ENCODE measurements around the gene DQX1. TPM values are rescaled to one million over a fixed set of nuclear protein-coding genes. Genes with fewer than 3 reads are reported as not detected.

DQX1 gene
- total and polyA plus RNA-seq, 9 of the 15 experiments (the other 6 are each of a cell fraction or from before 2014, with no cell fraction given), result 0.04 to 0.38 (median 0.18) TPM; not detected in 1

- under 1% methylated on average over 22 of the region's 32 CpGs for WGBS (ENCODE audit: insufficient coverage, low coverage, missing lambda C conversion rate)
- Histone ChIP-seq H3K9me1 (ENCODE audit: control insufficient read depth, insufficient read depth, low read length) (no peaks in the 10 kb centered on the region), H3K27ac (ENCODE audit: extremely low read depth, low read depth, low read length) (peak overlapping the region; percentile 79), H3K4me3 (peak overlapping the region; percentile 40), H2AFZ (ENCODE audit: low read depth, low read length) (peak overlapping the region; percentile 97), H3K4me2 (ENCODE audit: insufficient read depth, low read length) (peak overlapping the region; percentile 95), H3K9ac (ENCODE audit: insufficient read depth in 1 of 2, low read depth in 2 of 2, low read length in 2 of 2) (peak overlapping the region; percentile 87 to 94), H4K20me1 (replicated peaks; ENCODE audit: control insufficient read depth, insufficient read depth, low read length) (no peaks in the 10 kb centered on the region), H3K27me3 (ENCODE audit: control insufficient read depth in 2 of 2, insufficient read depth in 2 of 2, low read length in 2 of 2) (no peaks in the 10 kb centered on the region), H3K9me3 (replicated peaks; ENCODE audit: control insufficient read depth, insufficient read depth, low read depth, low read length) (no peaks in the 10 kb centered on the region), H3K4me1 (replicated peaks in 1 of 2; ENCODE audit: control insufficient read depth in 2 of 2, insufficient read depth in 2 of 2, low read length in 2 of 2) (peaks cover 29 to 70% of the 10 kb centered on the region in 2 experiments; a peak in 4 of 5 replicates), H3K36me3 (ENCODE audit: control insufficient read depth, insufficient read depth, low read length) (peaks cover 13% of the 10 kb centered on the region; the same call in 2 of the 3 replicates), H3K79me2 (ENCODE audit: control insufficient read depth, insufficient read depth, low read length) (peaks cover 46% of the 10 kb centered on the region)
- ATAC-seq (peak; percentile 36), DNase-seq (ENCODE audit: extremely low read depth in 1 of 4, low spot score in 3 of 4) (peak; percentile 52 to 72 (median 61)), FAIRE-seq (peak; percentile 74)
- in situ Hi-C loops (cut with MboI), result no loop called here
- POLR2A ChIA-PET, result interaction anchor here (0.6 to 2.4 kb wide), 5 partner anchors 7 to 29 kb away, joined by 3 to 13 read pairs (median 4); partner anchors contain the start of genes AUP1 and HTRA2
- intact Hi-C loops (cut with micrococcal nuclease), result loop anchor here (5.0 kb wide), 1 partner anchor 70 kb away; no protein-coding TSS in a partner anchor
- TSS peak; percentile 16 for BruUV-seq (replicated peaks)
- CTCF ChIA-PET (ENCODE audit: low intra/inter-chr PET ratio), result no interaction called here
- TF ChIP-seq NKRF (IDR thresholded peaks at IDR 0.05; ENCODE audit: borderline replicate concordance) (no peak), NCOR1 (IDR thresholded peaks at IDR 0.05) (peak; percentile 63), TFAM (CRISPR knock-in tag; conservative IDR thresholded peaks at IDR 0.05) (no peak), NFATC3 (IDR thresholded peaks at IDR 0.05) (no peak), RCOR1 (IDR thresholded peaks at IDR 0.05; ENCODE audit: borderline replicate concordance in 1 of 2, low read depth in 2 of 2, low read length in 2 of 2) (peak in 1 of 2 experiments; percentile 22; a peak in 1 of 4 replicates), ZNF165 (CRISPR knock-in tag; IDR thresholded peaks at IDR 0.05; ENCODE audit: borderline replicate concordance) (no peak), KDM2B (CRISPR knock-in tag; IDR thresholded peaks at IDR 0.05) (no peak), ZNF707 (CRISPR knock-in tag; conservative IDR thresholded peaks at IDR 0.05) (no peak), KAT7 (CRISPR knock-in tag; IDR thresholded peaks at IDR 0.05; ENCODE audit: borderline replicate concordance) (0 out of 2 replicates have a peak, but pooled peaks have one; percentile 4), HNRNPLL (IDR thresholded peaks at IDR 0.05; ENCODE audit: low read depth, low read length, poor library complexity, severe bottlenecking) (no peak), ZKSCAN1 (IDR thresholded peaks at IDR 0.05; ENCODE audit: low read depth, low read length) (no peak), VEZF1 (CRISPR knock-in tag; IDR thresholded peaks at IDR 0.05) (peak; percentile 62), ZNF780A (CRISPR knock-in tag; IDR thresholded peaks at IDR 0.05) (no peak), ZNF586 (CRISPR knock-in tag; conservative IDR thresholded peaks at IDR 0.05) (no peak), KAT2B (IDR thresholded peaks at IDR 0.05; ENCODE audit: low read depth, low read length) (no peak), CXXC5 (CRISPR knock-in tag; IDR thresholded peaks at IDR 0.05) (no peak), FUS (optimal IDR thresholded peaks at IDR 0.05; ENCODE audit: low read depth, low read length) (no peak), MNT (conservative IDR thresholded peaks at IDR 0.05) (peak in 1 of 2 experiments; percentile 34; a peak in 2 of 4 replicates)
Observed at GRCh38 chr2:74502147-74502719, 23.8 kb downstream of the DQX1 start.

Data from K562 (cell line).